IMR-90 (cell line): ENCODE measurements around the gene VPS26A. TPM values are rescaled to one million over a fixed set of nuclear protein-coding genes. Genes with fewer than 3 reads are reported as not detected.

Source experiments
- ATAC-seq: fragments of 200-7000 bp; cut with Tn5 transposase; 2 replicates; pipeline ENCODE4 v1.9.1; 2020; ENCODE audit warnings: low read depth, mild to moderate bottlenecking, moderate library complexity
- BruUV-seq: library from RNA; stranded (reverse); fragments of 400-500 nt; replicated peaks from 2 replicates; lab custom pipeline; 2021; lab: Mats Ljungman, UMichigan
- CTCF ChIA-PET: fragments of 300-600 bp; formaldehyde crosslinking; extraction: SDS; loops from one replicate; lab custom pipeline; 2021; ENCODE audit warnings: antibody characterized with exemption; lab: Yijun Ruan, JAX
- POLR2A ChIA-PET: fragments of 300-600 bp; sonication (Branson Sonifier 250); formaldehyde crosslinking; loops from one replicate; lab custom pipeline; 2022; ENCODE audit warnings: antibody characterized with exemption; ENCODE audit not compliant: unreplicated experiment; lab: Charles Lee
- DNase-seq: peaks from one replicate; pipeline ENCODE4 v3.0.0; 2013
- H2AFZ ChIP-seq: replicated peaks from 2 replicates; pipeline ENCODE3; 2013; ENCODE audit warnings: low read length, mild to moderate bottlenecking; ENCODE audit not compliant: poor library complexity
- H2AK5ac ChIP-seq: 2 replicates; pipeline ENCODE4 v1.6.1; 2013; ENCODE audit warnings: low read depth, low read length, inconsistent platforms
- H2AK9ac ChIP-seq: replicated peaks from 2 replicates; pipeline ENCODE3; 2013; ENCODE audit warnings: mild to moderate bottlenecking, low read depth, low read length, moderate library complexity; ENCODE audit not compliant: poor library complexity
- H2BK120ac ChIP-seq: 2 replicates; pipeline ENCODE4 v1.6.1; 2013; ENCODE audit warnings: low read depth, low read length, inconsistent platforms
- H2BK15ac ChIP-seq: 3 replicates; pipeline ENCODE4 v1.6.1; 2013; ENCODE audit warnings: low read depth, low read length, inconsistent platforms
- H2BK20ac ChIP-seq: 2 replicates; pipeline ENCODE4 v1.6.1; 2013; ENCODE audit warnings: low read depth, mild to moderate bottlenecking, inconsistent platforms, low read length, moderate library complexity
- H2BK5ac ChIP-seq: 2 replicates; pipeline ENCODE4 v1.6.1; 2013; ENCODE audit warnings: mild to moderate bottlenecking, low read depth, low read length, inconsistent platforms; ENCODE audit not compliant: poor library complexity, severe bottlenecking
- H3K14ac ChIP-seq: replicated peaks from 2 replicates; pipeline ENCODE4 v1.6.1; 2013; ENCODE audit warnings: low read depth, low read length, inconsistent platforms
- H3K18ac ChIP-seq: 2 replicates; pipeline ENCODE4 v1.6.1; 2013; ENCODE audit warnings: low read depth, low read length, control low read depth
- H3K23ac ChIP-seq: 2 replicates; pipeline ENCODE4 v1.6.1; 2013; ENCODE audit warnings: low read depth, low read length, inconsistent platforms
- H3K27ac ChIP-seq: 2 replicates; pipeline ENCODE4 v1.5.1; 2013; ENCODE audit warnings: mild to moderate bottlenecking, control low read depth, low read length; ENCODE audit not compliant: insufficient read depth
- H3K27me3 ChIP-seq: 2 replicates; pipeline ENCODE4 v1.6.1; 2013; ENCODE audit warnings: low read length; ENCODE audit not compliant: control insufficient read depth, insufficient read depth
- H3K36me3 ChIP-seq: 2 replicates; pipeline ENCODE4 v1.6.1; 2013; ENCODE audit warnings: low read length, mixed read lengths; ENCODE audit not compliant: control insufficient read depth, insufficient read depth
- H3K4ac ChIP-seq: 2 replicates; pipeline ENCODE4 v1.6.1; 2013; ENCODE audit warnings: low read depth, low read length, inconsistent platforms
- H3K4me1 ChIP-seq: 2 replicates; pipeline ENCODE4 v1.6.1; 2013; ENCODE audit warnings: low read length, mixed read lengths; ENCODE audit not compliant: control insufficient read depth, insufficient read depth
- H3K4me2 ChIP-seq: 2 replicates; pipeline ENCODE4 v1.6.1; 2013; ENCODE audit warnings: low read depth, mild to moderate bottlenecking, control low read depth, low read length, moderate library complexity
- H3K4me3 ChIP-seq: 2 replicates; pipeline ENCODE4 v1.5.1; 2013; ENCODE audit warnings: low read depth, mild to moderate bottlenecking, control low read depth, low read length, moderate library complexity; ENCODE audit not compliant: insufficient read depth
- H3K56ac ChIP-seq: 2 replicates; pipeline ENCODE4 v1.6.1; 2013; ENCODE audit warnings: low read length, inconsistent platforms; ENCODE audit not compliant: insufficient read depth; ENCODE audit errors: extremely low read depth
- H3K79me1 ChIP-seq, 2 experiments: 2 replicates each; pipeline ENCODE4 v1.6.1; 2013; ENCODE audit warnings: low read length in 2 of 2, inconsistent platforms in 1 of 2, low read depth in 1 of 2
- H3K9ac ChIP-seq: 2 replicates; pipeline ENCODE4 v1.6.1; 2013; ENCODE audit warnings: low read depth, low read length, control low read depth
- H3K9me1 ChIP-seq: 2 replicates; pipeline ENCODE4 v1.6.1; 2013; ENCODE audit warnings: low read length, inconsistent platforms; ENCODE audit not compliant: insufficient read depth
- H3K9me3 ChIP-seq: 2 replicates; pipeline ENCODE4 v1.6.1; 2013; ENCODE audit warnings: low read length; ENCODE audit not compliant: control insufficient read depth, insufficient read depth
- H4K20me1 ChIP-seq: 2 replicates; pipeline ENCODE4 v1.6.1; 2013; ENCODE audit warnings: low read length, inconsistent platforms; ENCODE audit not compliant: insufficient read depth
- H4K5ac ChIP-seq: 2 replicates; pipeline ENCODE4 v1.6.1; 2013; ENCODE audit warnings: mild to moderate bottlenecking, low read depth, low read length, control low read depth
- H4K8ac ChIP-seq, 2 experiments: 2 replicates each; pipeline ENCODE4 v1.6.1; 2013; ENCODE audit warnings: low read depth in 2 of 2, low read length in 2 of 2, control low read depth in 1 of 2, inconsistent platforms in 1 of 2
- H4K91ac ChIP-seq: 2 replicates; pipeline ENCODE4 v1.6.1; 2013; ENCODE audit warnings: low read depth, low read length, inconsistent platforms; ENCODE audit not compliant: insufficient read depth
- BHLHE40 ChIP-seq: fragments of 150-350 bp; IDR thresholded peaks from 2 replicates; pipeline ENCODE4 v1.6.1; 2016; ENCODE audit warnings: mild to moderate bottlenecking, low read depth, low read length
- CEBPB ChIP-seq: IDR thresholded peaks from 2 replicates; pipeline ENCODE4 v1.6.1; 2012; ENCODE audit warnings: low read depth, low read length, improper control_type of control experiment
- CHD1 ChIP-seq: IDR thresholded peaks from 2 replicates; pipeline ENCODE4 v1.6.1; 2012; ENCODE audit warnings: low read depth, low read length, improper control_type of control experiment
- FOS ChIP-seq: fragments of 150-350 bp; IDR thresholded peaks from 2 replicates; pipeline ENCODE4 v1.6.1; 2016; ENCODE audit warnings: low read depth, low read length
- MAFK ChIP-seq: IDR thresholded peaks from 2 replicates; pipeline ENCODE4 v1.6.1; 2012; ENCODE audit warnings: low read depth, low read length, improper control_type of control experiment
- MAZ ChIP-seq: IDR thresholded peaks from 2 replicates; pipeline ENCODE4 v1.6.1; 2012; ENCODE audit warnings: low read depth, mild to moderate bottlenecking, low read length, improper control_type of control experiment, moderate library complexity, borderline replicate concordance
- MXI1 ChIP-seq: IDR thresholded peaks from 2 replicates; pipeline ENCODE4 v1.6.1; 2012; ENCODE audit warnings: low read depth, mild to moderate bottlenecking, low read length, moderate library complexity, borderline replicate concordance
- NFE2L2 ChIP-seq: fragments of 150-350 bp; IDR thresholded peaks from 2 replicates; pipeline ENCODE4 v1.6.1; 2016; ENCODE audit warnings: low read depth, mild to moderate bottlenecking, low read length
- POLR2A ChIP-seq: IDR thresholded peaks from 2 replicates; pipeline ENCODE4 v1.6.1; 2012; ENCODE audit warnings: mild to moderate bottlenecking, low read depth, low read length
- RAD21 ChIP-seq: IDR thresholded peaks from 2 replicates; pipeline ENCODE4 v1.6.1; 2012; ENCODE audit warnings: low read length, improper control_type of control experiment
- RCOR1 ChIP-seq: IDR thresholded peaks from 2 replicates; pipeline ENCODE4 v1.6.1; 2012; ENCODE audit warnings: mild to moderate bottlenecking, low read length, improper control_type of control experiment; ENCODE audit not compliant: insufficient replicate concordance
- RFX5 ChIP-seq: IDR thresholded peaks from 2 replicates; pipeline ENCODE4 v1.8.0; 2012; ENCODE audit warnings: low read depth, mild to moderate bottlenecking, low read length, moderate library complexity
- SMC3 ChIP-seq: fragments of 150-350 bp; IDR thresholded peaks from 2 replicates; pipeline ENCODE4 v1.6.1; 2016; ENCODE audit warnings: low read depth, mild to moderate bottlenecking, antibody characterized with exemption, low read length, moderate library complexity
- WGBS, 2 experiments: methylation state at CpG; one replicate each; pipeline versions ENCODE4 v1.1.5 to v1.1.7; 2013; ENCODE audit warnings: missing lambda C conversion rate in 2 of 2; ENCODE audit not compliant: insufficient read length in 1 of 2; ENCODE audit errors: extremely low coverage in 2 of 2; 5-methylcytosine and 5-hydroxymethylcytosine counted together
- dilution Hi-C: fragments of 300-500 bp; cut with HindIII; formaldehyde crosslinking; loops from one replicate; pipeline ENCODE4 v1.14.3; 2018; ENCODE audit warnings: low sequenced_read_pairs; ENCODE audit not compliant: unreplicated experiment
- in situ Hi-C: fragments of 300-500 bp; cut with MboI; formaldehyde crosslinking; loops from 3 replicates; pipeline ENCODE4 v1.14.3; 2019; ENCODE audit warnings: low sequenced_read_pairs, inconsistent platforms, mixed read lengths
- intact Hi-C: fragments of 100-400 bp; cut with micrococcal nuclease; formaldehyde crosslinking; loops from 2 replicates; pipeline ENCODE4 v1.10.0; 2022
- polyA plus RNA-seq, 3 experiments: library from polyadenylated mRNA; depleted of rRNA; stranded (reverse); fragments of >200 nt; gene quantifications; 2 replicates each; pipeline ENCODE4 v1.2.3, GENCODE V29; 2012; ENCODE audit warnings: low replicate concordance in 1 of 3
- total RNA-seq: library from RNA; depleted of rRNA; stranded (reverse); fragments of >200 nt; gene quantifications from 2 replicates; pipeline ENCODE4 v1.2.3, GENCODE V29; 2012
- TF ChIP-seq, protein P1 (sequence below): fragments of 150-350 bp; IDR thresholded peaks from 2 replicates; pipeline ENCODE4 v1.6.1; 2017; ENCODE audit warnings: mild to moderate bottlenecking, antibody characterized with exemption, low read length, low read depth
- TF ChIP-seq, protein P2 (sequence below): fragments of 150-350 bp; IDR thresholded peaks from 2 replicates; pipeline ENCODE4 v1.6.1; 2016; ENCODE audit warnings: low read depth, mild to moderate bottlenecking, low read length, moderate library complexity, borderline replicate concordance
- TF ChIP-seq, protein P3 (sequence below): conservative IDR thresholded peaks from 2 replicates; pipeline ENCODE4 v1.5.1; 2012; ENCODE audit warnings: mild to moderate bottlenecking, low read depth, low read length, improper control_type of control experiment

The VPS26A gene
- total and polyA plus RNA-seq, 2 of the 4 experiments (the other 2 are of a cell fraction), result 7.2 to 18.7 TPM

DNA sequence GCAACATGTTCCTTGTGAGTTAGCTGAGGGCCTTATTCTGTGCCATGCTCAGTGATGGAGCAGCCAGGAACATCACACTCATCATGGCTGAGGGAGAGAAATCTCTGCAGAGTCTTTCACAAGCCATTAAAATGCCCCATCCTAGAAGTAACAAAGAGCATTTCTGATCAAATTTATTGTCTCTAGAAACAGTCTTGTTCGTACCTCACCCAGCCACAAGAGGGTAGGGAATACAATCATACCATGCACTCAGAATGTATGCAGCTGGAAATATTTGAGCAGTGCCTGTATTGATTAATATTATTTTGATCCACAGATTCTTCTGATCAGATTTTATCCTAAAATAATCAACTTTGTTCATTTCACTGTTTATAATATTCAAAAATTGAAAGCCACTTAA is 17.3 kb downstream of the VPS26A start:
- no peak for DNase-seq
- POLR2A ChIA-PET, result no interaction called here

More for the DNA sequence above, 17.3 kb downstream of the VPS26A start:
- H4K5ac ChIP-seq, result no peak overlapping the region
- no peak overlapping the region for H2AFZ ChIP-seq
- no peaks in the 10 kb centered on the region for H3K9me3 ChIP-seq
- H3K79me1 ChIP-seq, result peaks cover 35 to 58% of the 10 kb centered on the region in 2 experiments
- no peak overlapping the region for H3K18ac ChIP-seq
- no peak overlapping the region for H2AK9ac ChIP-seq
- H3K27me3 ChIP-seq, result no peaks in the 10 kb centered on the region
- no peak overlapping the region for H3K27ac ChIP-seq
- H3K14ac ChIP-seq, result no peak overlapping the region
- no peak overlapping the region for H2BK120ac ChIP-seq
- in situ Hi-C loops, result no loop called here
- H4K8ac ChIP-seq, result no peak overlapping the region
- no peak overlapping the region for H3K4me2 ChIP-seq
- TF ChIP-seq CHD1 (no peak), POLR2A (no peak), CEBPB (no peak), SMC3 (no peak), NFE2L2 (no peak), FOS (no peak), BHLHE40 (no peak), MAZ (no peak), MXI1 (no peak), MAFK (no peak), RCOR1 (no peak), RFX5 (no peak), RAD21 (no peak)
- TF ChIP-seq, protein P1, sequence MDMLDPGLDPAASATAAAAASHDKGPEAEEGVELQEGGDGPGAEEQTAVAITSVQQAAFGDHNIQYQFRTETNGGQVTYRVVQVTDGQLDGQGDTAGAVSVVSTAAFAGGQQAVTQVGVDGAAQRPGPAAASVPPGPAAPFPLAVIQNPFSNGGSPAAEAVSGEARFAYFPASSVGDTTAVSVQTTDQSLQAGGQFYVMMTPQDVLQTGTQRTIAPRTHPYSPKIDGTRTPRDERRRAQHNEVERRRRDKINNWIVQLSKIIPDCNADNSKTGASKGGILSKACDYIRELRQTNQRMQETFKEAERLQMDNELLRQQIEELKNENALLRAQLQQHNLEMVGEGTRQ, result no peak
- TF ChIP-seq, protein P2, sequence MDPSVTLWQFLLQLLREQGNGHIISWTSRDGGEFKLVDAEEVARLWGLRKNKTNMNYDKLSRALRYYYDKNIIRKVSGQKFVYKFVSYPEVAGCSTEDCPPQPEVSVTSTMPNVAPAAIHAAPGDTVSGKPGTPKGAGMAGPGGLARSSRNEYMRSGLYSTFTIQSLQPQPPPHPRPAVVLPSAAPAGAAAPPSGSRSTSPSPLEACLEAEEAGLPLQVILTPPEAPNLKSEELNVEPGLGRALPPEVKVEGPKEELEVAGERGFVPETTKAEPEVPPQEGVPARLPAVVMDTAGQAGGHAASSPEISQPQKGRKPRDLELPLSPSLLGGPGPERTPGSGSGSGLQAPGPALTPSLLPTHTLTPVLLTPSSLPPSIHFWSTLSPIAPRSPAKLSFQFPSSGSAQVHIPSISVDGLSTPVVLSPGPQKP, result no peak
- TF ChIP-seq, protein P3, sequence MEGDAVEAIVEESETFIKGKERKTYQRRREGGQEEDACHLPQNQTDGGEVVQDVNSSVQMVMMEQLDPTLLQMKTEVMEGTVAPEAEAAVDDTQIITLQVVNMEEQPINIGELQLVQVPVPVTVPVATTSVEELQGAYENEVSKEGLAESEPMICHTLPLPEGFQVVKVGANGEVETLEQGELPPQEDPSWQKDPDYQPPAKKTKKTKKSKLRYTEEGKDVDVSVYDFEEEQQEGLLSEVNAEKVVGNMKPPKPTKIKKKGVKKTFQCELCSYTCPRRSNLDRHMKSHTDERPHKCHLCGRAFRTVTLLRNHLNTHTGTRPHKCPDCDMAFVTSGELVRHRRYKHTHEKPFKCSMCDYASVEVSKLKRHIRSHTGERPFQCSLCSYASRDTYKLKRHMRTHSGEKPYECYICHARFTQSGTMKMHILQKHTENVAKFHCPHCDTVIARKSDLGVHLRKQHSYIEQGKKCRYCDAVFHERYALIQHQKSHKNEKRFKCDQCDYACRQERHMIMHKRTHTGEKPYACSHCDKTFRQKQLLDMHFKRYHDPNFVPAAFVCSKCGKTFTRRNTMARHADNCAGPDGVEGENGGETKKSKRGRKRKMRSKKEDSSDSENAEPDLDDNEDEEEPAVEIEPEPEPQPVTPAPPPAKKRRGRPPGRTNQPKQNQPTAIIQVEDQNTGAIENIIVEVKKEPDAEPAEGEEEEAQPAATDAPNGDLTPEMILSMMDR, result no peak
- no peak overlapping the region for H2BK20ac ChIP-seq
- intact Hi-C loops, result no loop called here
- peaks cover 20% of the 10 kb centered on the region; the same call in 1 of the 2 replicates for H4K20me1 ChIP-seq
- H3K9ac ChIP-seq, result no peak overlapping the region
- H3K4ac ChIP-seq, result no peak overlapping the region
- no peak overlapping the region for H3K56ac ChIP-seq
- H3K36me3 ChIP-seq, result peaks cover 2% of the 10 kb centered on the region; the same call in 1 of the 2 replicates
- CTCF ChIA-PET, result no interaction called here
- no peak overlapping the region for H3K4me3 ChIP-seq
- ATAC-seq, result no peak
- H4K91ac ChIP-seq, result no peak overlapping the region
- H3K9me1 ChIP-seq, result peaks cover 7% of the 10 kb centered on the region; the same call in 1 of the 2 replicates
- no peak overlapping the region for H3K23ac ChIP-seq
- no peak overlapping the region for H2AK5ac ChIP-seq
- H3K4me1 ChIP-seq, result no peaks in the 10 kb centered on the region
- H2BK5ac ChIP-seq, result no peak overlapping the region
- BruUV-seq, result no TSS peak
- no peak overlapping the region for H2BK15ac ChIP-seq
- no CpG with 5 or more reads among the region's 1 CpG for WGBS, 2 experiments
- dilution Hi-C loops, result no loop called here
